ENCODE data around the gene KCTD6. TPM values are rescaled to one million over a fixed set of nuclear protein-coding genes. Genes with fewer than 3 reads are reported as not detected.

The KCTD6 gene
- total RNA-seq, 2 donors from 2014 or later = 9.5 to 10.6 TPM

DNA sequence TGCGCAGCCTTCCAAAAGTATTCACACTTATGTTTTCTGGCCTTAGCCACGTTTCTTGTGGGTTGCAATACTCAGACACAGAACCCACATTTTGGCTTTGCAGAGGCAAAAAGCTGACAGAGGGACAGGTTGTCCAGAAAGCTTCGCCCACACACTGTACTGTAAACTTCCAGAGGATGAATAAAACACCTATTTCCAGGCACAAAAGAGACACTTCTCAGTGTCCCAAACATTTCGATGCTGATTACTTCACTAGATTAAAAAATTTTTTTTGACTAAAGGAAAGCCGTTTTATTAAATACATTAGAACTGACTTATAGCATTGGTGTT is 28.0 kb upstream of the KCTD6 start:
- H3K4me3 ChIP-seq = peak overlapping the region in 1 of 2 donors; percentile 34
- no peaks in the 10 kb centered on the region for H3K9me3 ChIP-seq
- no peaks in the 10 kb centered on the region for H3K36me3 ChIP-seq
- H3K27ac ChIP-seq = no peak overlapping the region
- no peaks in the 10 kb centered on the region for H3K27me3 ChIP-seq
- TF ChIP-seq, protein P1, sequence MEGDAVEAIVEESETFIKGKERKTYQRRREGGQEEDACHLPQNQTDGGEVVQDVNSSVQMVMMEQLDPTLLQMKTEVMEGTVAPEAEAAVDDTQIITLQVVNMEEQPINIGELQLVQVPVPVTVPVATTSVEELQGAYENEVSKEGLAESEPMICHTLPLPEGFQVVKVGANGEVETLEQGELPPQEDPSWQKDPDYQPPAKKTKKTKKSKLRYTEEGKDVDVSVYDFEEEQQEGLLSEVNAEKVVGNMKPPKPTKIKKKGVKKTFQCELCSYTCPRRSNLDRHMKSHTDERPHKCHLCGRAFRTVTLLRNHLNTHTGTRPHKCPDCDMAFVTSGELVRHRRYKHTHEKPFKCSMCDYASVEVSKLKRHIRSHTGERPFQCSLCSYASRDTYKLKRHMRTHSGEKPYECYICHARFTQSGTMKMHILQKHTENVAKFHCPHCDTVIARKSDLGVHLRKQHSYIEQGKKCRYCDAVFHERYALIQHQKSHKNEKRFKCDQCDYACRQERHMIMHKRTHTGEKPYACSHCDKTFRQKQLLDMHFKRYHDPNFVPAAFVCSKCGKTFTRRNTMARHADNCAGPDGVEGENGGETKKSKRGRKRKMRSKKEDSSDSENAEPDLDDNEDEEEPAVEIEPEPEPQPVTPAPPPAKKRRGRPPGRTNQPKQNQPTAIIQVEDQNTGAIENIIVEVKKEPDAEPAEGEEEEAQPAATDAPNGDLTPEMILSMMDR (IDR thresholded peaks at IDR 0.05) = peak in 1 of 2 donors; percentile 7
- no peak for DNase-seq (ENCODE audit: low spot score)
- H3K4me1 ChIP-seq = peaks cover 0 to 13% of the 10 kb centered on the region in 2 donors

DNA sequence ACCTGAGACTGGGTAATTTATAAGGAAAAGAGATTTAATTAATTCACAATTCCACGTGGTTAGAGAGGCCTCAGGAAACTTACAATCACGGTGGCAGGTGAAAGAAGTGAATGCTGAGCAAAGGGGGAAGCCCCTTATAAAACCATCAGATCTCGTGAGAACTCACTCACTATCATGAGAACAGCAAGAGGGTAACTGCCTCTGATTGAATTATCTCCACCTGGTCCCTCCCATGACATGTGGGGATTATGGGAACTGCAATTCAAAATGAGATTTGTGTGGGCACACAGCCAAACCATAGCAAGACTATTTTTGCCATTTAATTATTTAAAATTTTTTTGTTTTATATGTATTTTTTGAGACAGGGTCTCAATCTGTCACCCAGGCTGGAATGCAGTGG is 27.0 kb upstream of the KCTD6 start:
- no peaks in the 10 kb centered on the region for H3K36me3 ChIP-seq
- peaks cover 0 to 13% of the 10 kb centered on the region in 2 donors for H3K4me1 ChIP-seq
- no peak overlapping the region for H3K4me3 ChIP-seq
- H3K9me3 ChIP-seq = no peaks in the 10 kb centered on the region
- H3K27me3 ChIP-seq = no peaks in the 10 kb centered on the region
- no peak overlapping the region for H3K27ac ChIP-seq
- DNase-seq (ENCODE audit: low spot score) = no peak
- TF ChIP-seq, protein P1 (IDR thresholded peaks at IDR 0.05) = no peak

GRCh38 chr3:58466899-58467563 is 24.9 kb upstream of the KCTD6 start:
- TF ChIP-seq, protein P1 (IDR thresholded peaks at IDR 0.05) = no peak

GRCh38 chr3:58469096-58469495 is 22.8 kb upstream of the KCTD6 start:
- no peak overlapping the region for H3K4me3 ChIP-seq
- no peaks in the 10 kb centered on the region for H3K9me3 ChIP-seq
- DNase-seq (ENCODE audit: low spot score) = no peak
- H3K27ac ChIP-seq = no peak overlapping the region
- H3K4me1 ChIP-seq = peaks cover 0 to 18% of the 10 kb centered on the region in 2 donors
- TF ChIP-seq, protein P1 (IDR thresholded peaks at IDR 0.05) = no peak
- H3K27me3 ChIP-seq = no peaks in the 10 kb centered on the region
- H3K36me3 ChIP-seq = no peaks in the 10 kb centered on the region

More at GRCh38 chr3:58466899-58467563, 24.9 kb upstream of the KCTD6 start:
- Histone ChIP-seq H3K27ac (no peak overlapping the region), H3K4me1 (peaks cover 0 to 31% of the 10 kb centered on the region in 2 donors), H3K36me3 (no peaks in the 10 kb centered on the region), H3K9me3 (no peaks in the 10 kb centered on the region), H3K4me3 (no peak overlapping the region), H3K27me3 (no peaks in the 10 kb centered on the region)
- DNase-seq (ENCODE audit: low spot score) = no peak

GRCh38 chr3:58470363-58471024 is 21.4 kb upstream of the KCTD6 start:
- no peaks in the 10 kb centered on the region for H3K27me3 ChIP-seq
- no peak overlapping the region for H3K4me3 ChIP-seq
- DNase-seq (ENCODE audit: low spot score) = no peak
- no peak overlapping the region for H3K27ac ChIP-seq
- peaks cover 0 to 22% of the 10 kb centered on the region in 2 donors for H3K4me1 ChIP-seq
- no peaks in the 10 kb centered on the region for H3K9me3 ChIP-seq
- TF ChIP-seq, protein P1 (IDR thresholded peaks at IDR 0.05) = no peak
- no peaks in the 10 kb centered on the region for H3K36me3 ChIP-seq
